Psoas muscle (tissue), 8 donors: ENCODE measurements around the gene SIN3B. TPM values are rescaled to one million over a fixed set of nuclear protein-coding genes. Genes with fewer than 3 reads are reported as not detected.
"Not testable (repeated sequence)": the region's sequence is repeated elsewhere in the genome, so short reads cannot be mapped to it uniquely, and the experiment has no call there.

ENCODE experiments used
- ATAC-seq, 4 donors: fragments of 200-7000 bp; cut with Tn5 transposase; one replicate each; pipeline ENCODE4 v1.9.1; 2020; ENCODE audit warnings: moderate library complexity in 3 of 4, mild to moderate bottlenecking in 2 of 4
- DNase-seq, 2 donors: peaks; one replicate each; pipeline ENCODE4 v3.0.0-alpha.2; 2020
- H3K27ac ChIP-seq: fragments of 200-600 bp; one replicate; pipeline ENCODE4 v1.8.0; 2022
- H3K27me3 ChIP-seq, 3 donors: fragments of 200-600 bp in 1 of 3; one replicate each; pipeline versions ENCODE4 v1.6.1 to v1.8.0; 2013 to 2022; ENCODE audit warnings: low read length in 2 of 3, mild to moderate bottlenecking in 2 of 3, moderate library complexity in 1 of 3; ENCODE audit not compliant: insufficient read depth in 3 of 3
- H3K36me3 ChIP-seq, 2 donors: fragments of 200-600 bp in 1 of 2; one replicate each; pipeline versions ENCODE4 v1.6.1 to v1.8.0; 2013 to 2022; ENCODE audit warnings: low read depth in 1 of 2, mild to moderate bottlenecking in 1 of 2, moderate library complexity in 1 of 2; ENCODE audit not compliant: insufficient read depth in 1 of 2
- H3K4me1 ChIP-seq: fragments of 200-600 bp; one replicate; pipeline ENCODE4 v1.8.0; 2022
- H3K4me3 ChIP-seq: fragments of 200-600 bp; one replicate; pipeline ENCODE4 v1.8.0; 2022; ENCODE audit warnings: mild to moderate bottlenecking
- H3K9me3 ChIP-seq: fragments of 200-600 bp; one replicate; pipeline ENCODE4 v1.8.0; 2022
- WGBS, 3 donors: extraction: QIAGEN DNeasy Blood & Tissue Kit; methylation state at CpG; one replicate each; pipeline versions ENCODE4 v1.1.6 to v1.1.7; 2013; 5-methylcytosine and 5-hydroxymethylcytosine counted together
- intact Hi-C, 2 donors: fragments of 100-400 bp; cut with DNase I; formaldehyde crosslinking; loops; one replicate each; pipeline versions ENCODE4 v1.11.0 to v1.14.2; 2022
- polyA plus RNA-seq, 3 donors: library from polyadenylated mRNA; stranded (reverse); fragments of 200-250 nt; gene quantifications; one replicate each; pipeline ENCODE4 v1.2.3, GENCODE V29; 2013
- total RNA-seq, 4 donors: library from RNA; stranded (reverse); fragmentation: NEBNext Ultra II Directional in 2 of 4; extraction: Animal tissue kit (Norgen Biotek cat#: 25700) in 2 of 4; gene quantifications; one replicate each; pipeline versions ENCODE4 v1.2.1 to v1.2.4, GENCODE V29; 2021 to 2023
- TF ChIP-seq, protein P1 (sequence below): fragments of 200-600 bp; IDR thresholded peaks from one replicate; pipeline ENCODE4 v1.8.0; 2022; ENCODE audit warnings: antibody characterized with exemption
- donor health status: healthy with polysubstance abuse.
- donor health status: DM: no; HTN: no; CAD: no; lungs with moderate emphysema.
- donor health status: Bipolar disorder and iron deficiency.
- donor health status: healthy.
- donor health status: DM: yes; HTN: yes; CAD: no.
- donor health status: DM: no; HTN: no; CAD: no.
- donor health status: DM: no; HTN: no; CAD: no.
- donor health status: DM: yes; HTN: yes; CAD: no.

The SIN3B gene
- total and polyA plus RNA-seq, 7 donors, result 11.8 to 23.8 (median 18.0) TPM

DNA sequence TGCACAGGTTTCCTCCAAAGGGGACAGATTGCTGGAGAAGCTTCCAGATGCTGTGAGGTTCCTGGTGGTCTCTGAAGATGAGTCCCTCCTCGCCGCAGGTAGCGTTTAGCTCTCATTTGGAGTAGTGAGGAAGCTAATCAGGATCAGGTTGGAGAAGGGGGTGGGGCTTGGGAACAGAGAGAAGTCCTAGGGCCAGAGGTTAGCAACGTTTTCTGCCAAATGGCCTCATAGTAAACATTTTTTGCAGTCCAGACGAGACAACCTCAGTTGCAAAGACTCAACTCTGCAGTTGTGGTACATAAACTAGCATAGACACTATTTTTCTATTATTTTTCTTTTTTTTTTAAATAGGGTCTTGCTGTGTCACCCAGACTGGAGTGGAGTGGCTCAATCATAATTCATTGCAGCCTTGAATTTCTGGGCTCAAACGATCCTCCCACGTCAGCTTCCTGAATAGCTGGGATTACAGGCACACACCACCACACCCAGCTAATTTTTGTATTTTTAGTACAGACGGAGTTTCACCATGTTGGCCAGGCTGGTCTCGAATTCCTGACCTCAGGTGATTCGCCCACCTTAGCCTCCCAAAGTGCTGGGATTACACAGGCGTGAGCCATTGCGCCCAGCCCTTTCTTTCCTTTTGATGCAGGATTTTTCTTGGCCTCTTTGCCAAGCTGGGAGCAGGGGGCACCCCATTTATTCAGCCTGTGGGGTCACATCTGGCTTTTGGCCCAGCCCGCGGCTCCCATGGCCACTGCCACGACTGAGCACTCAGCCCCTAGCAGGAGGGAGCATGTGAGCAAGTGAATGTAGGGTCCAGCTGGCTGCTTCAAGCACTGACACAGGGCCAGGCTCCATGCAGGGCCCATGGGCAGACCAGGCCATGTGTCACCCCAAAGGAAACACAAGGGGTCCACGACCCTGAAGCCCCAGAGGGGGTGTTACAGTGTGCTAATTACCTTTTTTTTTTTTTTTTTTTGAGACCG is 34.4 kb upstream of the SIN3B start:
- no peaks in the 10 kb centered on the region for H3K36me3 ChIP-seq
- H3K4me1 ChIP-seq, result no peaks in the 10 kb centered on the region
- H3K27ac ChIP-seq, result no peak overlapping the region
- H3K27me3 ChIP-seq, result no peaks in the 10 kb centered on the region
- H3K9me3 ChIP-seq, result peaks cover 19% of the 10 kb centered on the region
- DNase-seq, result no peak
- ATAC-seq, result no peak
- intact Hi-C loops, result no loop called here
- 72 to 75% (median 72%) methylated on average over 17 of the region's 17 CpGs for WGBS, 3 donors
- TF ChIP-seq, protein P1, sequence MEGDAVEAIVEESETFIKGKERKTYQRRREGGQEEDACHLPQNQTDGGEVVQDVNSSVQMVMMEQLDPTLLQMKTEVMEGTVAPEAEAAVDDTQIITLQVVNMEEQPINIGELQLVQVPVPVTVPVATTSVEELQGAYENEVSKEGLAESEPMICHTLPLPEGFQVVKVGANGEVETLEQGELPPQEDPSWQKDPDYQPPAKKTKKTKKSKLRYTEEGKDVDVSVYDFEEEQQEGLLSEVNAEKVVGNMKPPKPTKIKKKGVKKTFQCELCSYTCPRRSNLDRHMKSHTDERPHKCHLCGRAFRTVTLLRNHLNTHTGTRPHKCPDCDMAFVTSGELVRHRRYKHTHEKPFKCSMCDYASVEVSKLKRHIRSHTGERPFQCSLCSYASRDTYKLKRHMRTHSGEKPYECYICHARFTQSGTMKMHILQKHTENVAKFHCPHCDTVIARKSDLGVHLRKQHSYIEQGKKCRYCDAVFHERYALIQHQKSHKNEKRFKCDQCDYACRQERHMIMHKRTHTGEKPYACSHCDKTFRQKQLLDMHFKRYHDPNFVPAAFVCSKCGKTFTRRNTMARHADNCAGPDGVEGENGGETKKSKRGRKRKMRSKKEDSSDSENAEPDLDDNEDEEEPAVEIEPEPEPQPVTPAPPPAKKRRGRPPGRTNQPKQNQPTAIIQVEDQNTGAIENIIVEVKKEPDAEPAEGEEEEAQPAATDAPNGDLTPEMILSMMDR, result no peak
- H3K4me3 ChIP-seq, result no peak overlapping the region

GRCh38 chr19:16795731-16796130 is 33.5 kb upstream of the SIN3B start:
- intact Hi-C loops, result no loop called here

GRCh38 chr19:16797876-16798275 is 31.3 kb upstream of the SIN3B start:
- TF ChIP-seq, protein P1, result no peak
- Histone ChIP-seq H3K4me3 (no peak overlapping the region), H3K27me3 (no peaks in the 10 kb centered on the region), H3K27ac (no peak overlapping the region), H3K9me3 (peaks cover 12% of the 10 kb centered on the region), H3K36me3 (no peaks in the 10 kb centered on the region), H3K4me1 (no peaks in the 10 kb centered on the region)
- 89 to 92% (median 90%) methylated on average over 3 of the region's 3 CpGs for WGBS, 3 donors
- intact Hi-C loops, result no loop called here
- ATAC-seq (no peak), DNase-seq (no peak)

More at GRCh38 chr19:16795731-16796130, 33.5 kb upstream of the SIN3B start:
- TF ChIP-seq, protein P1, result no peak
- Histone ChIP-seq H3K4me3 (no peak overlapping the region), H3K36me3 (no peaks in the 10 kb centered on the region), H3K27me3 (no peaks in the 10 kb centered on the region), H3K4me1 (no peaks in the 10 kb centered on the region), H3K9me3 (peaks cover 12% of the 10 kb centered on the region), H3K27ac (no peak overlapping the region)
- 63 to 72% (median 71%) methylated on average over 3 of the region's 3 CpGs for WGBS, 3 donors
- ATAC-seq (no peak), DNase-seq (no peak)

DNA sequence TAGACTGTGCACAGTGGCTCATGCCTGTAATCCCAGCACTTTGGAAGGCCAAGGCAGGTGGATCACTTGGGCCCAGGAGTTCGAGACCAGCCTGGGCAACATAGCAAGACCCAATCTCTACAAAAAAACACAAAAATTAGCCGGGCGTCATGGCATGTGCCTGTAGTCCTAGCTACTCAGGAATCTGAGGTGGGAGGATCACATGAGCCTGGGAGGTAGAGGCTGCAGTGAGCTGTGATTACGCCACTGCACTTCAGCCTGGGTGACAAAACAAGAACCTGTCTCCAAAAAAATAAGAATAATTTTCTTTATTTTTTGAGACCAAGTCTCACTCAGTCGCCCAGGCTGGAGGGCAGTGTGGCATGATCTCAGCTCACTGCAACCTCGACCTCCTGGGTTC is 30.9 kb upstream of the SIN3B start:
- ATAC-seq, intact Hi-C loops, H3K36me3 ChIP-seq, H3K27ac ChIP-seq, DNase-seq, H3K4me1 ChIP-seq, H3K4me3 ChIP-seq, H3K27me3 ChIP-seq: not testable (repeated sequence)
- 86 to 90% (median 87%) methylated on average over 6 of the region's 6 CpGs for WGBS, 3 donors
- H3K9me3 ChIP-seq, result peaks cover 12% of the 10 kb centered on the region

- no peaks in the 10 kb centered on the region for H3K4me1 ChIP-seq
- H3K4me3 ChIP-seq, result no peak overlapping the region
- DNase-seq, result no peak
- 94 to 97% (median 95%) methylated on average over 16 of the region's 16 CpGs for WGBS, 3 donors
- H3K27me3 ChIP-seq, result no peaks in the 10 kb centered on the region
- no peak for ATAC-seq
- no peak overlapping the region for H3K27ac ChIP-seq
- TF ChIP-seq, protein P1, result no peak
- intact Hi-C loops, result no loop called here
- H3K36me3 ChIP-seq, result no peaks in the 10 kb centered on the region
- H3K9me3 ChIP-seq, result peaks cover 12% of the 10 kb centered on the region
Observed at GRCh38 chr19:16799740-16800139, 29.5 kb upstream of the SIN3B start.
